HepG2 (cell line): ENCODE results near the gene MYO1B. TPM values are rescaled to one million over a fixed set of nuclear protein-coding genes. Genes with fewer than 3 reads are reported as not detected.
A peak's percentile ranks its signal among the peaks of the same experiment; 100 is the strongest.

Experiments used
- ASH2L ChIP-seq: fragments of 300-600, 200-600 bp; sonication (generic); IDR thresholded peaks from 2 replicates; pipeline ENCODE4 v1.7.0; 2017; ENCODE audit warnings: low read depth, mild to moderate bottlenecking, moderate library complexity, mixed read lengths, low read length; ENCODE audit not compliant: insufficient read length
- DR1 ChIP-seq: sonication (generic); formaldehyde crosslinking; IDR thresholded peaks from 2 replicates; pipeline ENCODE4 v1.8.0; 2021; ENCODE audit warnings: mild to moderate bottlenecking, missing genetic modification reagents, inconsistent platforms
- FOXC1 ChIP-seq: sonication (generic); formaldehyde crosslinking; IDR thresholded peaks from 2 replicates; pipeline ENCODE4 v1.8.0; 2022; ENCODE audit warnings: mild to moderate bottlenecking, missing genetic modification reagents, borderline replicate concordance
- GATA4 ChIP-seq: sonication (generic); IDR thresholded peaks from 2 replicates; pipeline ENCODE4 v1.6.1; 2016; ENCODE audit warnings: antibody characterized with exemption, low read depth, borderline replicate concordance
- KLF12 ChIP-seq: sonication (generic); formaldehyde crosslinking; IDR thresholded peaks from 2 replicates; pipeline ENCODE4 v1.4.0; 2020; ENCODE audit warnings: missing genetic modification reagents, borderline replicate concordance
- MIER3 ChIP-seq: IDR thresholded peaks from 2 replicates; pipeline ENCODE4 v1.6.1; 2016; ENCODE audit warnings: missing compliant biosample characterization, borderline replicate concordance
- MZF1 ChIP-seq: sonication (generic); formaldehyde crosslinking; IDR thresholded peaks from 2 replicates; pipeline ENCODE4 v1.8.1; 2023; ENCODE audit warnings: mild to moderate bottlenecking, missing genetic modification reagents, borderline replicate concordance
- PAX8 ChIP-seq: sonication (generic); formaldehyde crosslinking; IDR thresholded peaks from 2 replicates; pipeline ENCODE4 v1.8.0; 2022; ENCODE audit warnings: mild to moderate bottlenecking, missing genetic modification reagents, borderline replicate concordance
- PCBP2 ChIP-seq: fragments of 200-400 bp; formaldehyde crosslinking; optimal IDR thresholded peaks from 2 replicates; pipeline ENCODE3; 2018; ENCODE audit warnings: low read length, low read depth; ENCODE audit not compliant: poor library complexity, severe bottlenecking
- PRPF4 ChIP-seq: fragments of 200-400 bp; formaldehyde crosslinking; IDR thresholded peaks from 2 replicates; pipeline ENCODE4 v1.6.1; 2016; ENCODE audit warnings: low read length, low read depth; ENCODE audit not compliant: poor library complexity, severe bottlenecking
- REL ChIP-seq: sonication (generic); formaldehyde crosslinking; conservative IDR thresholded peaks from 2 replicates; pipeline ENCODE4 v1.8.0; 2022; ENCODE audit warnings: mild to moderate bottlenecking, missing genetic modification reagents, moderate library complexity
- ZBTB34 ChIP-seq: sonication (generic); formaldehyde crosslinking; IDR thresholded peaks from 2 replicates; pipeline ENCODE4 v1.8.0; 2022; ENCODE audit warnings: mild to moderate bottlenecking, missing genetic modification reagents
- ZFP36 ChIP-seq: fragments of 150-350 bp; IDR thresholded peaks from 2 replicates; pipeline ENCODE4 v1.6.1; 2018; ENCODE audit warnings: borderline replicate concordance, low read length, low read depth; ENCODE audit not compliant: partially characterized antibody
- ZNF12 ChIP-seq: sonication (generic); formaldehyde crosslinking; IDR thresholded peaks from 2 replicates; pipeline ENCODE4 v1.5.0; 2020; ENCODE audit warnings: missing genetic modification reagents
- ZNF333 ChIP-seq: sonication (generic); formaldehyde crosslinking; IDR thresholded peaks from 2 replicates; pipeline ENCODE4 v1.4.0; 2020; ENCODE audit warnings: mild to moderate bottlenecking, missing genetic modification reagents, borderline replicate concordance
- ZNF598 ChIP-seq: sonication (generic); formaldehyde crosslinking; IDR thresholded peaks from 2 replicates; pipeline ENCODE4 v1.5.1; 2020; ENCODE audit warnings: mild to moderate bottlenecking, missing genetic modification reagents, borderline replicate concordance
- ZNF609 ChIP-seq: sonication (generic); formaldehyde crosslinking; IDR thresholded peaks from 2 replicates; pipeline ENCODE4 v1.4.0; 2020; ENCODE audit warnings: mild to moderate bottlenecking, missing genetic modification reagents, borderline replicate concordance
- ZNF674 ChIP-seq: sonication (generic); formaldehyde crosslinking; IDR thresholded peaks from 2 replicates; pipeline ENCODE4 v1.5.0; 2020; ENCODE audit warnings: low read depth, mild to moderate bottlenecking, missing genetic modification reagents
- ZNF724P ChIP-seq: sonication (generic); formaldehyde crosslinking; IDR thresholded peaks from 2 replicates; pipeline ENCODE4 v1.8.0; 2022; ENCODE audit warnings: missing genetic modification reagents, borderline replicate concordance
- ZZZ3 ChIP-seq: sonication (generic); formaldehyde crosslinking; IDR thresholded peaks from 2 replicates; pipeline ENCODE4 v1.4.0; 2020; ENCODE audit warnings: missing genetic modification reagents, mild to moderate bottlenecking, borderline replicate concordance
- polyA plus RNA-seq, 8 experiments: library from polyadenylated mRNA; depleted of rRNA in 3 of 8; stranded (reverse) in 7 of 8; unstranded in 1 of 8; fragments of >200 nt; fragmentation: Illumina TruSeq in 4 of 8; extraction: Trizol in 4 of 8; gene quantifications; 2 replicates each; pipeline versions ENCODE4 v1.2.1 to v1.2.3, GENCODE V29; 2011 to 2016; ENCODE audit warnings: low read depth in 4 of 8, missing spikeins in 1 of 8, mixed read lengths in 1 of 8; ENCODE audit not compliant: insufficient read depth in 1 of 8
- total RNA-seq, 5 experiments: library from RNA; depleted of rRNA; stranded (reverse); fragments of >200 nt; fragmentation: Illumina TruSeq; extraction: Trizol; gene quantifications; 2 replicates each; pipeline ENCODE4 v1.2.3, GENCODE V29; 2016; ENCODE audit warnings: low read depth in 1 of 5

MYO1B gene
- total and polyA plus RNA-seq, 2 of the 13 experiments (the other 11 are each of a cell fraction or from before 2014, with no cell fraction given) = 36.9 to 89.8 TPM

GRCh38 chr2:191245046-191245868 lies at the start of gene MYO1B (continued):
- no peak for TF ChIP-seq PRPF4
- TF ChIP-seq ZZZ3 (CRISPR knock-in tag) = no peak
- peak; percentile 31; the same call in 1 of the 2 replicates for TF ChIP-seq ZNF12
- peak; percentile 8; the same call in 1 of the 2 replicates for TF ChIP-seq REL
- no peak for TF ChIP-seq ZNF333
- peak; percentile 60; the same call in 1 of the 2 replicates for TF ChIP-seq KLF12 (CRISPR knock-in tag)
- no peak for TF ChIP-seq PCBP2
- TF ChIP-seq FOXC1 (CRISPR knock-in tag) = peak; percentile 93
- TF ChIP-seq MZF1 (CRISPR knock-in tag) = no peak
- no peak for TF ChIP-seq ZNF724P (CRISPR knock-in tag)
- TF ChIP-seq DR1 (CRISPR knock-in tag) = peak; percentile 51; the same call in 1 of the 2 replicates
- TF ChIP-seq ZNF598 (CRISPR knock-in tag) = no peak
- TF ChIP-seq GATA4 = 0 out of 2 replicates have a peak, but pooled peaks have one; percentile 43
- TF ChIP-seq MIER3 = peak; percentile 73; the same call in 1 of the 2 replicates
- TF ChIP-seq ZFP36 = no peak
- peak; percentile 70 for TF ChIP-seq ZNF609
- peak; percentile 48 for TF ChIP-seq ZNF674 (CRISPR knock-in tag)
- peak; percentile 7 for TF ChIP-seq ZBTB34 (CRISPR knock-in tag)
- TF ChIP-seq PAX8 (CRISPR knock-in tag) = peak; percentile 89; the same call in 1 of the 2 replicates
- TF ChIP-seq ASH2L = peak; percentile 89
